Astrocyte (in vitro differentiated cells and primary cell): Measurements from ENCODE around the gene SH3GL3. TPM values are rescaled to one million over a fixed set of nuclear protein-coding genes. Genes with fewer than 3 reads are reported as not detected.

Experiments
- total RNA-seq: library from RNA; stranded (reverse); gene quantifications from 2 replicates; pipeline ENCODE4 v1.2.1, GENCODE V29; 2021

Gene SH3GL3
- total RNA-seq, 1 donor from 2014 or later, result 2.7 TPM

Other genes with a start within 250 kb of the SH3GL3 start
- 72.9 and 91.9 TPM in 2 replicates for gene HDGFL3, start 239.5 kb upstream of the SH3GL3 start, total RNA-seq
- 9.3 and 13.7 TPM in 2 replicates for gene BNC1, start 162.7 kb upstream of the SH3GL3 start, total RNA-seq
- 2.4 and 3.0 TPM in 2 replicates for gene ADAMTSL3, start 206.8 kb downstream of the SH3GL3 start, total RNA-seq